Stomach (tissue), 4 donors: Measurements from ENCODE around the gene IFT52.

Experiments used
- POLR2A ChIP-seq, 4 donors: fragments of 450-650 bp; IDR thresholded peaks; one replicate each; pipeline ENCODE4 v1.6.1; 2016; ENCODE audit warnings: antibody characterized with exemption in 4 of 4, control low read depth in 2 of 4, mild to moderate bottlenecking in 1 of 4, moderate library complexity in 1 of 4
- POLR2AphosphoS5 ChIP-seq, 3 donors: sonication (generic); formaldehyde crosslinking; IDR thresholded peaks; one replicate each; pipeline ENCODE4 v1.6.1; 2016; ENCODE audit warnings: antibody characterized with exemption in 3 of 3
- TF ChIP-seq, protein P1 (sequence below), 7 experiments: fragments of 450-650 bp in 4 of 7; fragments of 200-600 bp in 3 of 7; sonication (generic) in 3 of 7; IDR thresholded peaks; one replicate each; pipeline ENCODE4 v1.5.1; 2016 to 2019; ENCODE audit warnings: antibody characterized with exemption in 7 of 7, control low read depth in 2 of 7, mild to moderate bottlenecking in 1 of 7

GRCh38 chr20:43670423-43670822, 79.7 kb downstream of the IFT52 start:
- TF ChIP-seq, protein P1, sequence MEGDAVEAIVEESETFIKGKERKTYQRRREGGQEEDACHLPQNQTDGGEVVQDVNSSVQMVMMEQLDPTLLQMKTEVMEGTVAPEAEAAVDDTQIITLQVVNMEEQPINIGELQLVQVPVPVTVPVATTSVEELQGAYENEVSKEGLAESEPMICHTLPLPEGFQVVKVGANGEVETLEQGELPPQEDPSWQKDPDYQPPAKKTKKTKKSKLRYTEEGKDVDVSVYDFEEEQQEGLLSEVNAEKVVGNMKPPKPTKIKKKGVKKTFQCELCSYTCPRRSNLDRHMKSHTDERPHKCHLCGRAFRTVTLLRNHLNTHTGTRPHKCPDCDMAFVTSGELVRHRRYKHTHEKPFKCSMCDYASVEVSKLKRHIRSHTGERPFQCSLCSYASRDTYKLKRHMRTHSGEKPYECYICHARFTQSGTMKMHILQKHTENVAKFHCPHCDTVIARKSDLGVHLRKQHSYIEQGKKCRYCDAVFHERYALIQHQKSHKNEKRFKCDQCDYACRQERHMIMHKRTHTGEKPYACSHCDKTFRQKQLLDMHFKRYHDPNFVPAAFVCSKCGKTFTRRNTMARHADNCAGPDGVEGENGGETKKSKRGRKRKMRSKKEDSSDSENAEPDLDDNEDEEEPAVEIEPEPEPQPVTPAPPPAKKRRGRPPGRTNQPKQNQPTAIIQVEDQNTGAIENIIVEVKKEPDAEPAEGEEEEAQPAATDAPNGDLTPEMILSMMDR (IDR thresholded peaks at IDR 0.05), result no peak
- TF ChIP-seq POLR2A (IDR thresholded peaks at IDR 0.05) (no peak), POLR2AphosphoS5 (IDR thresholded peaks at IDR 0.05) (no peak)
